ENCODE data around the gene KCTD7.

DNA sequence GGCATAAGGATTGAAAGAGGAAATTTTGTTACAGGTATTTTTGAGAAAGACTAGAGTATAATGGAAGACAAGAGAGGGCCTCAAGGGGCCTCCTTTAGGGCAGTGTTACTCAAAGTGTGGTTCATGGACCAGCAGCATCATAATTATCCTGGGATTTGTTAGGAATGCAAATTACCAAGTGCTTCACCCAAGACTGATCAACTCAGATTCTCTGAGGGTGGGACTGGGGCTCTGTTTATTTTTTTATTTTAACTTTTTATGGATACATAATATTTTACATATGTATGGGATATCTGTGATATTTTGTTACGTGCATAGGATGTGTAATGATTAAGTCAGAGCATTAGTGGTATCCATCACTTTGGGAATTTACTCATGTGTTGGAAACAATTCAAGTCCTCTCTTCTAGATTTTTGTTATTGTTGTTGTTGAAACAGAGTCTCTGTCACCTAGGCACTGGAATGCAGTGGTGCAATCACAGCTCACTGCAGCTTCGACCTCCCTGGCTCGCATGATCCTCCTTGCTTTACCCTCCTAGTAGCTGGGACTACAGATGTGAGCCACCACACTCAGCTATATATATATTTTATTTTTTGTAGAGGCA lies 2.2 kb upstream of the KCTD7 start:
- no peak for TF ChIP-seq CTCF (IDR thresholded peaks at IDR 0.05)
- no peak for TF ChIP-seq EP300 (IDR thresholded peaks at IDR 0.05)
- no peak for TF ChIP-seq POLR2A (IDR thresholded peaks at IDR 0.05)
- no peak for TF ChIP-seq POLR2AphosphoS5 (IDR thresholded peaks at IDR 0.05)

Measured in suprapubic skin (tissue), 4 donors.